PFSK-1 (cell line): ENCODE measurements around the gene CNGA4.

Source experiments
- FOXP2 ChIP-seq: optimal IDR thresholded peaks from 2 replicates; pipeline ENCODE3; 2011; ENCODE audit warnings: borderline replicate concordance, control low read depth, inconsistent platforms; ENCODE audit not compliant: insufficient read depth; ENCODE audit errors: extremely low read length, extremely low read depth
- POLR2AphosphoS5 ChIP-seq: IDR thresholded peaks from 2 replicates; pipeline ENCODE4 v1.6.1; 2012; ENCODE audit warnings: low read depth, mild to moderate bottlenecking, control low read depth, low read length, moderate library complexity
- REST ChIP-seq, 2 experiments: IDR thresholded peaks; 2 replicates each; pipeline versions ENCODE4 v1.6.1 to v1.8.0; 2011 to 2012; ENCODE audit warnings: low read depth in 2 of 2, low read length in 2 of 2, control low read depth in 1 of 2, inconsistent platforms in 1 of 2, mild to moderate bottlenecking in 1 of 2, moderate library complexity in 1 of 2; ENCODE audit not compliant: insufficient read depth in 1 of 2
- SIN3A ChIP-seq: IDR thresholded peaks from 2 replicates; pipeline ENCODE4 v1.6.1; 2012; ENCODE audit warnings: mild to moderate bottlenecking, low read length, moderate library complexity, borderline replicate concordance; ENCODE audit not compliant: insufficient read depth
- TAF1 ChIP-seq: IDR thresholded peaks from 2 replicates; pipeline ENCODE4 v1.6.1; 2012; ENCODE audit warnings: low read length, control low read depth, borderline replicate concordance; ENCODE audit not compliant: insufficient read depth

CNGA4 gene

DNA sequence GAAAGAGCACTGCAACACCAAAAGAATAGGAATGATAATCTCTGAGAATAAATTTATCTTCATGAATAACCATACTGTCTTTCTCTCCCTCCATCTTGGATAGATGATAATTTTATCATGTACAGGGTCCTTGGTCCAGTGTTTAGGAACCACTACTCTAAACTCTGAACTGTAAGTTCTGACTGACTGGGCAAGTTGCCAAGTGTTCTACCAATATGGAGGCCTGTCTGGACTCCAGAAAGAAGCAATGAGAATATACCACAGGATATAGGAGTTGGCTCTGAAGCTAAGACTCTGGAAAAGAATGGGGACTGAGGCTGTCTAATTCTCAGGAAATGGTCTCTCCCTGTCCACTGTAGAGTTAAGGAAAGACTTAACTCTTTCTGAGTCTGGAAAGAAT is 6.0 kb upstream of the CNGA4 start:
- no peak for TF ChIP-seq FOXP2
- no peak for TF ChIP-seq SIN3A
- TF ChIP-seq POLR2AphosphoS5 = no peak
- TF ChIP-seq REST (IDR thresholded peaks at IDR 0.05; ENCODE audit: insufficient read depth in 1 of 2, low read depth in 2 of 2, low read length in 2 of 2) = no peak
- no peak for TF ChIP-seq TAF1

GRCh38 chr11:6233984-6234386 is 4.9 kb upstream of the CNGA4 start:
- TF ChIP-seq FOXP2 (no peak), REST (IDR thresholded peaks at IDR 0.05; ENCODE audit: insufficient read depth in 1 of 2, low read depth in 2 of 2, low read length in 2 of 2) (no peak), SIN3A (no peak), TAF1 (no peak), POLR2AphosphoS5 (no peak)

DNA sequence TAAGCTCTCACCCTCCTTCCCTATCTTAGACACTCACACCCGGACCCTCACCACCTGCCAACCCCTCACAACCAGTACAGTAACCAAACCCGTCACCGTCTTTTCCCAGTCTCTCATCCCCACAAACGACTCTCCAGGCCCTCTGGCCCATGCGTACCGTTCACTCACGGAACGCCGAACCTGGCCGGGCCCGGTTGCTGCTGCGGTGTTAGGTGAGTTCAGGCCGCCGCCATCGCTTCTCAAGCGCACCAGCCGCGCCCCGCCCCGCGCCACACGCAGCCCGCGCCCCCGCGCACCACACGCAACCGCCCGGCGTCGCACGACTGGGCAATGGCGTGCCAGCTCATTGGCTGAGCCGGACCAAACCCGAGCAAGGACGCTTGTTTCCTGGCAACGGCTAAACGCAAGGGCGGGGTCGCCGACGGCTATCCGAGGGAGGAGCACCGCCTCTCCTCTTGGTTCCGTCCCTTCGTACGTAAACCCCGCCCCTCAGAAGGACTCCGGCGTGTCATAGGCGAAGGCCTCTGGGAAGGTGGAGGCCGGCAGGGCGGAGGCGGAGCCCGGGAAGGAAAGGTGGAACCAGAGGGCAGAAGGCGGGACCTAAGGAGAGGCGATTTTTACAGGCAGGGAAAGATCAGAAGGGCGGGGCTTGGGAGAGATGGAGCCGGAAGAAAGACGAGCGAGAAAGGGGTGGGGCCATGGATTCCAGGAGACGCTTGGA is 4.3 kb upstream of the CNGA4 start, which contains the start of gene FHIP1B:
FHIP1B (minus strand) TSS at position 250 of the 721 bp plus-strand sequence. CDS start 10,120 bp downstream, outside the sequence.
- TF ChIP-seq POLR2AphosphoS5 (peak; percentile 57; the same call in 1 of the 2 replicates), SIN3A (peak; percentile 86; the same call in 1 of the 2 replicates), FOXP2 (peak; percentile 96), TAF1 (peak; percentile 83; the same call in 1 of the 2 replicates), REST (IDR thresholded peaks at IDR 0.05; ENCODE audit: insufficient read depth in 1 of 2, low read depth in 2 of 2, low read length in 2 of 2) (no peak)

- TF ChIP-seq REST (IDR thresholded peaks at IDR 0.05; ENCODE audit: insufficient read depth in 1 of 2, low read depth in 2 of 2, low read length in 2 of 2) (no peak), SIN3A (no peak), TAF1 (no peak), FOXP2 (no peak), POLR2AphosphoS5 (no peak)
Observed at GRCh38 chr11:6237266-6237665, 1.6 kb upstream of the CNGA4 start.
